Stimulated activated CD8-positive, alpha-beta memory T cell treated with anti-CD3 and anti-CD28 coated beads, Interleukin-7, amount 100 ng/mL, for 48 hours (primary cell): Measurements from ENCODE around the gene DSCAM.

ENCODE experiments used
- DNase-seq, 2 donors: peaks; one replicate each; pipeline ENCODE4 v3.0.0-alpha.2; 2020; ENCODE audit warnings: low read depth in 1 of 2; ENCODE audit errors: extremely low read depth in 1 of 2

DSCAM gene

GRCh38 chr21:40770435-40771055 is 76.4 kb downstream of the DSCAM start:
- no peak for DNase-seq

GRCh38 chr21:40769231-40769630 is 77.7 kb downstream of the DSCAM start:
- no peak for DNase-seq

GRCh38 chr21:40768056-40768455 is 78.9 kb downstream of the DSCAM start:
- DNase-seq = no peak

DNA sequence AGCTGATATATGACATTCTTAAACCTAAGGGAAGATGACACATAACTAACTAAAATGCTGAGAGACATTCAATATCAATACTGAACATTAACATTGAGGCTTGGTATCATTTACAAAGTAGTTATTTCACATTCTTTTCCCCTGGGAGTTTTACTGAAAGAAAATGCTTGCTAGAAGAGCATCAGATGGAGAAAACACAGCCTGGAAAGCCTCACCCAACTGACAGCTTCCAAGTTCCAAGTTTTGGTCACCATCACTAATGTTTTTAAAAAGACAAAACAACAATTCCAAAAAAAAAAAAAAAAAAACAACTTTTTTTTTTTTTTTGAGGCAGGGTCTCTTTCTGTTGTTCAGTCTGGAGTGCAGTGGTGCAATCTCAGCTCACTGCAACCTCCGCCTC is 80.6 kb downstream of the DSCAM start:
- DNase-seq = no peak

DNA sequence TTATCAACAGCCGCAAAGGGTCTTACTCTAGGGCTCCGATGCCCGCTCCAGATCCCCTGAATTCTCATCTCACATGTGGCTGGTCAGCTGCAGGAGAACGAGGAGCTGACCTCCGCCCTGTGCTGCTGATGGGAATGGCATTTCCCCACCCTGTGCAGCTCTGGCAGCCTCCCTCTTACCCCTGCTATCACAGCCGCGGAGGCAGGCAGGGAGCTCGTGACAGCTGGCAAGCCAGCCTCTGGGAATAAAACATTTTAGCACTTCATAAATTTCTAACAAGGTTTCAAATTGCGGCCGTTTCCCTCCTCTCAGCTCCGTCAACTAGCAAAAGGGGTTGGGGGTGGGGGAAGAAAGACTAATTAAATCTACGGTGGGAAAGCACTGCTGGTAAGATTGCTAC is 81.1 kb downstream of the DSCAM start:
- no peak for DNase-seq

DNA sequence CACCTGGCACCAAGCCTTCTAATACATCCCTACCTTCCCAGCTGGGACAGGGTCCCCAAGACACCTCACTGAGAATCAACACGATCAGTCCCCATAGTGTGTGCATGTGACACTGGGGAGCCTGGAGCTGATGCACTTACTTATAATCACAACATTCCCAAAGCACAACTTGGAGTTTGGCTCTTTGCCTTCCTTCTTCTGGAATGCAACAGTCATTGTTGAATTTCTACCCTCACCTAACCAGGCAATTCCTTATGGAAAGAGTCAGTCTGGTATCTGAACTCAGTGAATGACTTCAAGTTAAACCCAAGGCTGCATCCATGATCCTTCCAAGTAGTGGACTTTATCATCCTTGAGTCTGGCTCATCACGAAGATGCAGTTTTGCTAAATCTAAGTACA is 86.1 kb downstream of the DSCAM start:
- no peak for DNase-seq

GRCh38 chr21:40759061-40759460 is 87.9 kb downstream of the DSCAM start:
- no peak for DNase-seq

- DNase-seq = no peak
Observed at GRCh38 chr21:40757366-40757765, 89.6 kb downstream of the DSCAM start.

DNA sequence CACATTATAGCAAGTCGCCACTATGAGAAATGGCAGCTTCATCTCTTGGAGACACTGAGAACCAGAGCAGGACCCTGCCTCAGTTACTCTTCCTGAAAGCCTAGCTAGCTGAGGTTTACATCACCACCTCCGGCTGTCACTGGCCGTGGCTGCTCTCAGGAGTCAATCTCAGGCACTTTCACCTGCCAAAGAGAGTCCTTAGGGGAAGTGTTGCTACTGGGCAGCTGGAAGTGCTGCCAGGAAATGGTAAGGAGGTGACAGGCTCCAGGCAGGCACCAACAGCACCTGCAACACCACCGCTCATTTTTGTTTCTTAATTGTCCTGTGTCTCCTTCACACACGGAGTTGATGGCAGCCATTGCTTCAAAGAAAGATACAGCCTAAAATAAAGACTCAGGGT is 92.5 kb downstream of the DSCAM start:
- DNase-seq = no peak

DNA sequence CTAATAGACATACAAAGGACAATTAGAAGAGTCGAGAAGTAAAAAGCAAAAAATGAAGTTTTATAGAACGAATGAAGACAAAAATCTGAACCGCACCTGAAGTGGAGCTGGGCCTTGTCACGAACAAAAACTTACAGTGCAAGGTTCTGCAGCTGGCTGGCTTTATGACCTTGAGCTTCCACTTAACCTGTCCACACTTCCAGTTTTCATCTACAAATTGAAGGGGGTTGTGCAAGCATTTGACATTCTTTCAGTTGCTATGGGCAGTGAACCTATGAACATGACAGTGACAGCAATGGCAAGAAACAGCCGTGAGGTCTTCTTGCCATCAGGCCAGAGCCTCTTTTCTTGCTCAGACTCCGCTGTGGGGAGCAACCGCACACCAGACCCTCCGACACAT is 93.2 kb downstream of the DSCAM start:
- DNase-seq = no peak

DNA sequence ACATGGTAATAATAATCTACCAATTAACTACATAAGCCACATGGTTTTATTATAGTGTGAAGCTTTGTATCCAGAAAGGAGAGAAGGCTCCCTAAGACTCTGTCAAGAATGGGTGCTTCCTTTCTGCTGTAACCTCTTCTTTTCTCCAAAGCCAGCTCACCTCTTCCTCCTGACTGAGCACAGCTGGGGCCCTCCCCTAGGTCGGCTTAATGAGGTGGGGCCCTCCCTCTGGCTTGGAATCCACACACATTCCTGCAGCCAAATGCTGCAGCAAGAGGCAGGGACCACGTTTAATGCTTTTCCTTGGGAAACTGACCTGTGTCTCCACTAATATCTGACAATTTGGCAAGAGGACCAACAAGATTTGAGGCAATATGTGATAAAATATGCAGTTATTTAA is 94.8 kb downstream of the DSCAM start:
- DNase-seq = no peak

DNA sequence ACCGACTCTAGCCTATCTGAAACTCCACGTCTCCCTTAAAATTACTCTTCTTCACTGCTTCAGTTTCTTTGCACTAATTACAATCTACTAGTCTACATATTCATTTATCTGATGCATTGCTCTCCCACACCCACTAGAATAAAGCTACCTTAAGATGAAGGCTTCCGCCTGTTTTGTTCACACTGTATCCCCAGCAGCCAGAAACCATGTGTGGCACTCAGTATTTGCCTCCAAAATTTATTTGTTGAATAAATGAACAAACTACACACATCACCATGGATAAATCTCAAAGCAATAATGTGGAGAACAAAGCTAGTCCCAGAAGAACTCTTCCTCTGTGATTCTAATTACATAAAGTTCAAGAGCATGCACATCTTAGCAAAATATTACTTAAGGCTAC is 95.7 kb downstream of the DSCAM start:
- DNase-seq = no peak

DNA sequence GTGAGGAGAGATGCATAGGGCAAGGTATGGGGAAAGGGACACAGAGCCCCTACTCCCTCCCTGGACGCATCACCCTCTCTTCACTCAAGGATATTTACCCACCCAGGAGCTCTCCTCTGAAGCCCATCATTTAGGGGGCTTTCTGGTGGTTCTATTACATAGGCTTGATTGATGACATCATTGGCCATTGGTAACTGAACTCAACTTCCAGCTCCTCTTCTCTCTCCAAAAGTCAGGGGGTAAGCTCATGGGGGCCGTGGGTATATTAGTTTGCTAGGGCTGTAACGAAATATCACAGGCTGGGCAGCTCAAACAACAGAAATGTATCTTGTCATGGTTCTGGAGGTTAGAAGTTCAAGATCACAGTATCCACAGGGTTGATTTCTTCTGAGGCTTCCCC is 110.8 kb downstream of the DSCAM start:
- no peak for DNase-seq

GRCh38 chr21:40733024-40733397 is 113.9 kb downstream of the DSCAM start:
- DNase-seq = no peak

DNA sequence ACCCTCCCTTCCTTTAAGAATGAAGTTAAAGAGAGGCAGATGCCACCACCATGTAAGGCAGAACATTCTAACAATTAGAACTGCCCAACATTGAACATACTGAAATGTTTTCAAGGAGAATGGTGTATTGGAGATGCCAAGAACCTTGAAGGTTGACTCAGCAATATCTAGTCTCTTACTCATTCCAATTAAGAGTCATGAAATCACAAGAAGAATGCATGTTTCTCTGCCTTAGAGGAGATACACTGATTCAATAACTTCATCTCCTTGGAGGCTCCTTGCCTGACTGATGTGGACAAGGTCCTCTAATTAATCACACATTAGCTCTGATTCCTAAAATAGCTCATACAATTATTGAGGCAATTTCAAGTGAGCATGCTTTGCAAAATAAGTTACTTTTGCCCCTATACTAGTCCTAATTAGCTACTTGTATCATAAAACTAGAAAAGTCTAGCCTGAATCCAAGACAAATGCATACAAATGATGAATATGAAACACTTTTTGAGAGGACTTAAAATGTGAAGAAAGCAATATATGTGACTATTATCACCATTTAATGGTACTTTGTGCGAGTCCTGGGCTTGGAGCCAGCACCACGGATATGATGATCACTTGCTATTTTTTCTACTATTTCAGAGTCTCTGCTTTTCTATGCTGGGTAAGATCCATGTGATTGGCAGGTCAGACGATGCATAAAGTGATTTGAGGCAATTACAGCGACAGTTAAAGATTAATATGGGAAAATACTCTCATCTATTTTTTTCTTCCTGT is 114.5 kb downstream of the DSCAM start:
- no peak for DNase-seq

- no peak for DNase-seq
Observed at GRCh38 chr21:40731206-40731605, 115.8 kb downstream of the DSCAM start.

GRCh38 chr21:40730426-40730800 is 116.5 kb downstream of the DSCAM start:
- no peak for DNase-seq

- DNase-seq = no peak
Observed at GRCh38 chr21:40729761-40730425, 117.1 kb downstream of the DSCAM start.

DNA sequence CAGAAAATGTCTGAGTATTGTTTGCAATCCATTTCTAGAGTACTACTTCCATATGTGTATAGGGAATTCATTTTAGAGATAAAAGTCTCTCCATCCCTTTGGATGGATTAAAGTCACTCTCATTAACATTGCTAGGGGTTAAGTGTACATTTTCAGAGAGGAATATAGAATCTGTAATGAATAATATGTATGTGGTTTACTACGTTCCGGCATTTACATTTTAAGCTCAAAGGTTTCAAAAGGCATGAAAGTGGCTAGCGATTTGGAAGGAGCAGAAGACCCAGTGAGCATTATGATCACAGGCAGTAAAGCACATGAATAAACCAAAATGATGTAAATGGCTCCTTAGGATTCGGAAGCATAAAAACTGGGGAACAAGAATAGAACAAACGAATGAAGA is 123.0 kb downstream of the DSCAM start:
- no peak for DNase-seq

DNA sequence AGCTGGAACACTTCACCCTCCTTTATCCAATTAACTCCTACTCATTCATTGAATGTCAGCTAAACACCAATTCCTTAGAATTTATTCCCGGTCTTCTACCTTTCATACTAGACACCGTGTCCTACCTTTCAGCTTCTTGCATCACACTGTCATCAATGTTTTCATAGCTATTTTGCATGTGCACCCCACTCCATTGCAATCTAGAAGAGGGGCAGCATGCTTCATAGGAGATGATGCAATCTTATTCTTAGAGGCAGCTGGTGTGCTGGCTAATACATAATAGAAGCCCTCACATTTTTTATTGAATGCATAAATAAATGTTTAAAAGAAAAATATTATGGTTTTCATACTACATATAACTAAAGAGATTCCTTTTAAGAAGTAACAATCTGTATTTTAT is 123.6 kb downstream of the DSCAM start:
- DNase-seq = no peak

DNA sequence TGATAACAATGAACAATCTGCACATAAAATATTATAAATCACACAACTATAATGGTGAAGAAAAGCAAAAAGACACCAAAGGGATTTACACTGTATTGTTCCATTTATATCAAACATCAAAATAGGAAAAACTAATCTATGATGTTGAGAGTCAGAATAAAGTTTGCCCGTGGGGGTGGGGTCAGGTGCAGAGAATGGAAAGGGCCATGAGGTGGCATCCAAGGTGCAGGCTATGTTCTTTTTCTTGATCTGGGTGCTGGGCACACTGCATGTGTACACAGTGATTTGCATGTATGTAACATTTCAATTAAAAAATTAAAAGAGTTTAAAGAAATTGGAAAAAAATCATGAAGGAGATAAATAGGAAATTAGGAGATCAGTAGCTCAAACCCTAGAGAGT is 127.3 kb downstream of the DSCAM start:
- no peak for DNase-seq

DNA sequence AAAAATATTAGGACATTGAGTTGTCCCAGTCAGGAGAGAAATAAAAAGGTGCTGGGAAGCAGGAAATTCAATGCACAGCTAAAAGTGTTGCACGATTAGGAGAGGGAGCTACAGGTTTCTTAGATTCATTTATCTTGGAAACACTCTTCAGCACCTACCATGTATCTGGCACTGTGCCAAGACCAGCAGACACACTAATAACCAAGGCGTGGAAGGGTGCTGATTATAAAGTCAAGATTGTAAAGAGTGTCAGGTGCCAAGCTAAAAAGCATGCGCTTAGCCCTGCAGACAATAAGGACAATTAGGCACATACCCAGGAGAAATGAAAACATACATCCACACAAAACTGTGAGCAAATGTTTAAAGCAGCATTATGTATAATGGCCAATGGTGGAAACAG is 129.9 kb downstream of the DSCAM start:
- DNase-seq = no peak
